ENCODE results near the gene ALK.

ALK gene

DNA sequence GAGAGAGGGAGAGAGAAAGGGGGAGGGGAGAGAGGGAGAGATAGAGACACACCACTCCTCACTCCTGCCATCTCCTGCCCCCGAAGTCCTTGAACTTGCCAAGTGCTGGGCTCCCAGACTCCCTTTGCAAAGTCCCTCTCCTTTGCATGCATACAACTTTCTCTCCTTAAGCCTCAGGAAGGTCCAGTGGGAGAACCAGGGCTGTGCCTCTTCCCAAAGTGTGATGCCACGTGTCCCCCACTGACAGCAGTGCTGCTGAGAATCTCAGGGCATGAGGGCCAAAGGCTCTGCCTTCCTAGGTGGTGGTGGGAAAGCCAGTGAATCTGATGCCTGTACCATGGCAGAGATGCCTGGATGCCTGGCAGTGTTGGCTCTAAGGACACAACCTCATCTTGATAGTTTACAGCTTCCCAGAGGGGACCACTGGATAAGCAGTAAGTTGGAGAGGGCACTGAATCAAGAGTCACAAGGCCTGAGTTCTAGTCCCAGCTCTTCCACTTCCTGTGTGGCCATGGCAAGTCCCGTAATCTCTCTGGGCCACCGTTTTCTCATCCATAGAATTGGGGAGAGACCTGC, 702.7 kb downstream of the ALK start:
- no peak for DNase-seq

DNA sequence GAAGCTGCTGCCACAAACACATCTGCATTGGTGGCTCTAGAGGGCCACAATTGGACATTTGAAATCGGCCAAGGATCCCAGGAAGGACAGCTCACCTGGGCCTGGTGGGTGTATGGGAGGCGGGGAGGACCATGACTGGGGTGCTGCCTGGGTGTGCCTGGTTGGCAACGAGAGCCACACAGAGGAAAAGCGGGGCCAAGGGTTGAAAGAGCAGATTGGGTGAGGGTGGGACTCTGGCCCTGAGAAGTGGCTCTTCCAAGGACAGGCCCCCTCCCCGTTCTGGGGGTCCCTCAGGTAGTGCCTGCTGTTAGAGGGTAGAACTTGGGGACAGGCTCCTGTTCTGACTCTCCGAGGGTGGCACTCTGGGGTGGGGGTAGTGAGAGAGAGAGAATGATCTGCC, 703.3 kb downstream of the ALK start:
- DNase-seq, result no peak

DNA sequence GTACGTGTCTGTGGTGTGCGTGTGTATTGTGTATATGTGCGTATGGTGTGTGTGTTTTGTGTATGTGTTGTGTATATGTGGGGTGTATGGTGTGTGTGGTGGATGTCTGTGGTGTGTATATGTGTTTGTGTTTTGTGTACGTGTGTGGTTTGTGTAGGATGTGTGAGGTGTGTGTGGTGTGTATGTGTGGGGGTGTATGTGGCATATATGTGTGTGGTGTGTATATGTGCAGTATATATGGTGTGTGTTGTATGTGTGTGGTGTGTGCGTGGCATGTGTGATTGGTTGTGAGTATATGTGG, 704.8 kb downstream of the ALK start:
- no peak for DNase-seq

DNA sequence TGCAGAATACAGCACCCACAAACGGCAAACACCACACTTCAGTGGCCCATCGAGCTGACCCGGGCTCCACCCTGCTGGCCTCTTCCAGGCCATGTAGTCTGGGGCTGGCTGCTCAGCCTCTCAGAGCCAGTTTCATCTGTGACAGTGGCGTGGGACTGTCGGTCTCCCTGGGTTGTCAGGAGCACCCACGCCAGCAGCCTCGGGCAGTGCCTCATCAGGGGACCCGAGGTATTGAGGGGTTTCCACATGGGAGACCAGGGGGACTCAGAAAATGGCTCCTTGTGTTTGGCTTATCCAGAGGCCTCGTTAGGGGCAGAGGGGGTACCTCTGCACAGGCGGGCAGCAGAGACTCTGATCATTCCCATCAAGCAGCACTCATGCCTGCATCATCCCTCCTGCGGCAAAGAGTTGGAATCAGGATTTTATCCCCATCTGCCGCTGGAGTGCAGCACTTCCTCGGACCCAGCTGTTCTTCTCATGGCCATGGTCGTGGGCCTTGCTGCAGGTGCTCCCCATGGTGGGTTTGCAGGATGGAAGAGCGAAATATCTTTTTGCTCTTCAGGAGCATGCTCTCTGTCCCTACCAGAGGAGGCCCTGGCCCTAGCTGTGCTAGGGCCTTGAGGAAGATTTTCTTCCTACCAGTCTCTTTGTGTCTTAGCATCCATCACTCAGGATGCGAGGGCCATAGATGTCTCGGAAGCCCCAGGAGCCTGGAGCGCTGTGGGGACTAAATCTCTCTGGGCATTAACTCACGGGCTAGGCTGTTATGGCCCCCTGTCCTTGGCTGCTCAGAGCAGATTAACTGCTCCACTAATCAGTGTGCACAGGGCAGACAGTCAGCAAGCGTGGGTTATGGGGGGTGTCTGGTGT, 705.4 kb downstream of the ALK start:
- DNase-seq, result no peak

DNA sequence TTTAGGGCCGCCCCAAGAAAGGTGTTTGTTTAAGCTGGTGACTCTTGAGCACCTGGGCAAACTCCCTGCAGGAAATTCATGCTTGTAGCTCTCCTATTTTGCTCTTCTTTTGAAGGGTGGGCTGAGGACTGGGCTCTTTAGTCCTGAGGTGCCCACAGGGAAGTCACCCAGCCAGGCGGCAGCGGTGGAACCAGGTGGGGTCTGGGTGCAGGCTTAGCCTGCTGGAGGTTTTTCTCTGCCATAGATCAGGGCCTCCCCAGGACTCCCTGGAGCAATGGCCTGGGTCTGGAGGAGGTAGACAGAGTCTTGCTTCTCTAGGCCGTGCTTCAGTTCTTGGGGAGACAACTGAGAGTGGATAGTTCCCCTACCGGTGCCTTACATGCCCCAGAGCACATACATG, 706.3 kb downstream of the ALK start:
- DNase-seq, result no peak

DNA sequence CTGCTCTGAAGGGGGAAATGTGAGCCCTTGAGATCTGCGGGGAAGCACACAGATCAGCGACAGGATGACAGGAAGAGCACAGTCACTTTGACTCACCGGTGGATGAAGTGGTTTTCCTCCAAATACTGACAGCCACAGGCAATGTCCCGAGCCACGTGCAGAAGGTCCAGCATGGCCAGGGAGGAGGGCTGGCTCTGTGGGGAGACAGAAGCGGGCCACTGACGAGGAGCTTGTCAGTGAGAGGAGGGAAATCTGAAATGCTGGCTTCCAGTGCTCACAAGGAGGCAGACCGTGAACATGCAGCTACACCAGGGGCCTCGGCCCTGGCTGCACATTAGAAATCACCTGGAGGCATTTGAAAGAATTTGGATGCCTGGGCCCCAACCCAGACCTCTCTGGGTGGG, 707.5 kb downstream of the ALK start:
- no peak for DNase-seq

DNA sequence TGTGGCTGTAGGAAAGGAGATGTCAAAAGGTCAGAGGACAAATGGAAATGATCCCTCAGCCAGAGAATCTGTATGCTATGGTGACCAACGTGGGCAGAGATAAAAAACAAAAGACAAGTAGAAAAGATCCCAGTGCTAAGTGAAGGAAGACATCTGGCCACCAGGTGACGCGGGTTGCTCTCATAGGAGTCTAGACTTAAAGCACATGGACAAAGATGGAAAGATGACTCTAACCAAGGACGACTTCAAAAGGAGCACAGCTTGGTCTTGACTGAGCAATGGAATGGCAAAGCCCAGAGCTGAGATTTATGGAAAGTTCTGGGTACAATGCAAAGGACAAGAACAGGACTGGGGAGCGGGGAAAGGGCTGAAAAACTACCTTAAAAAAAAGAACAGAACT, 709.4 kb downstream of the ALK start:
- DNase-seq, result no peak

DNA sequence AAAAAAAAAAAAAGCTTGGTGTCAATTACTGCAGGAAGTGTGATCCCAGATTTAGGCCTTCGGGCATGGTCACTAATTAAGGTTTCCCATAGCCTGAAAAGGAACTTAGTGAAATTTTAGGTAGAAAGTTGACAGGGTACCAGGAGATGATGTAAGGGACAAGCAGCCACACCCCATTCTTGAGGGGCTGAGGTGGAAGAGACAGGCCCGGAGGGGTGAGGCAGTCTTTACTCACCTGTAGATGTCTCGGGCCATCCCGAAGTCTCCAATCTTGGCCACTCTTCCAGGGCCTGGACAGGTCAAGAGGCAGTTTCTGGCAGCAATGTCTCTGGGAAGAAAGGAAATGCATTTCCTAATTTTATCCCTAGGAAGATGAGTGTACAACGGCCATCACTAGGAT, 711.8 kb downstream of the ALK start:
- DNase-seq, result no peak

DNA sequence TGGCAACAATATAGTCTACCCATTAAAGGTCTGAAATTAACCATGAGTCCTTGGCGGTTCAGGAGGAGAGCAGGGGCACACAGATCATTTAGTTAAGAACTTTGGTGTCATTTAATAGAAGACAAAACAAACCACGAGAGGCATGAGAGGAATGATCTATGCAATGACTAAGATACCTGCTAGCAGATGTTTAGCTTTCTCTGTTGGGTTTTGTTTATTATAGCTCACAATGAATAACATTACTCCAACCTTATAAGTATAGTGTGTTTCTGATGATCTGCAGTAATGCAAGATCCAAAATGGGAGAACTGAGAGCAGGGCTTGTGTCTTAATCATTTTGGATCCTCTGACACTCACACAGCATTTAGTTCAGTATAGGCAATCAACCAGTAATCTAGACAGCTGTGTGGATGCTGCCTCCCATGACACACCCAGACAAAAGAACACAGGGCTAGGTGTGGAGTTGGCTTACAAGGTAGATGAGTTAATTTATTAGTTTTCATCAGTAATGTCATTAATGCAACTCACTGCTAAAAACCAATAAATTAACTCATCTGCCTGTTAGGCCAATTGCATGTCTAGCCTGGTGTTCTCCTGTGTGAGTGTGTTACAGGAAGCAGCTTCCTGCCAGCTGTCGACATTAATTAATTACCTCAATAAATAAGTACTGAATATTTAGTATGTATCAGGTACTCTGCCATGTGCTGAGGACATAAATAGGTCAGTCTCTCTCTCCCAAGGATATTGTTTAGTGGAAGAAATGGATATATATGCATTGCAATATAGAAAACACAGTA, 713.8 kb downstream of the ALK start:
- DNase-seq, result no peak

DNA sequence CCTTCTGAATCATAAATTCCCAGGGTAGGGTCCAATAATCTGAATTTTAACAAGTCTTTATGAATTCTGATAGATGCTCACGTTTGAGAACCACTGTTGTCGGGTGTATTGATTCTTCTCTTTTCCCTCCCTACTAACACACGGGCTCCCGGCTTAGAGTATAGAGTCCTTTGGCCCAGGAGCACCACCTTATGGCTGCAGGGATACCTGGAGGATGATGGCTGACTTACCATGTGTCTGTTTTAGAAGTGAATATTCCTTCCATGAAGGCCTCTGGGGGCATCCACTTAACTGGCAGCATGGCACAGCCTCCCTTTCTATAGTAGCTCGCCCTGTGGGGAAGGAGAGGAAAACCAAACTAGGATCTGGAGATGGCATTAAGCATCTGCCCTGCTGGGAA, 714.4 kb downstream of the ALK start:
- DNase-seq, result no peak

DNA sequence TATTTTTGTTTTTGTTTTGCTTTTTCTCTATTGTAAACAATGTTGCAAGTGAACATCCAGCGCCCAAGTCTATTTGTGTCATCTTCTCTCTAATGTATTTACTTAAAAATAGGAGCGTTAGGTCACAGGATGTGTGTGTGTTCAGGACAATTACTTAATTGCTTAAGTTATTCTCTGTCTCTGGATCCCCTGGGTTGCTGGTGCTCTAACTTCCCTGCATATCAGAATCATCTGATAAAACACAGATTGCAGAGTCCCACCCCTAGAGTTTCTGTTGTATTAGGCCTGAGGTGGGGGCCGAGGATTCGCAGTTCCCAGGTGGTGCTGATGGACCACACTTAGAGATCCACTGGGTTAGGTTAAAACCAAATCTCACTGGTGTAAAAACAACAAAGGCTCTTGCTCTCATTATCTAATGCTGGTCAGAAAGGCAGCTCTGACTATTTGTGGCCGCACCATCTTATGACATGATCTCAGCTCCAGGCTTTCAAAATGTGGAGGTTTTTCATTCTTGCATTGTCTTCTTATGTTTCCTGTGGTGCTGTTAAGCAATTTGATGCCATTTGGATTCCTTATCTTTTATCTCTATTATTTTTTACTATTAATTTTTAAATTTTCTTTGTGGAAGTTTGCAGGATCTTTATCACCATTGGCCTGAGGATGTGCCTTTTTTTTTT, 718.4 kb downstream of the ALK start:
- no peak for DNase-seq

DNA sequence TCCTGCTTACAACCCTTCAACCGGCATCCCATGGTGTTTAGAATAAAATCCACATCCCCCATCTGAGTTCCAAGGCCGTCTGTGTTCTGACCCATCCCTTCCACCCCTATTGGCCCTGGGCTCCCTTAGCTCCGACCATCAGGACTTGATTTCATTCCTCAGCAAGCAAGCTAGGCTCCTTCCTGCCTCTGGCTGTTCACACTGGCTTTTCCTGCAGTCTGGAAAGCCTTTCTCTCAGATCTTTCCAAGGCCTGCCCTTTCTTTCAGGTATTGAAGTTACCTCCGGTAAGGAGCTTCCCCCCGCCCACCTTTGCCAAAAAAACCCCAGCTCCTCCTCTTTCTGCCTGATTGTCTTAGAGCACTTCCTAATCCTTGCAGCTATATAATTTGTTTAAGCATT, 719.4 kb downstream of the ALK start:
- no peak for DNase-seq

DNA sequence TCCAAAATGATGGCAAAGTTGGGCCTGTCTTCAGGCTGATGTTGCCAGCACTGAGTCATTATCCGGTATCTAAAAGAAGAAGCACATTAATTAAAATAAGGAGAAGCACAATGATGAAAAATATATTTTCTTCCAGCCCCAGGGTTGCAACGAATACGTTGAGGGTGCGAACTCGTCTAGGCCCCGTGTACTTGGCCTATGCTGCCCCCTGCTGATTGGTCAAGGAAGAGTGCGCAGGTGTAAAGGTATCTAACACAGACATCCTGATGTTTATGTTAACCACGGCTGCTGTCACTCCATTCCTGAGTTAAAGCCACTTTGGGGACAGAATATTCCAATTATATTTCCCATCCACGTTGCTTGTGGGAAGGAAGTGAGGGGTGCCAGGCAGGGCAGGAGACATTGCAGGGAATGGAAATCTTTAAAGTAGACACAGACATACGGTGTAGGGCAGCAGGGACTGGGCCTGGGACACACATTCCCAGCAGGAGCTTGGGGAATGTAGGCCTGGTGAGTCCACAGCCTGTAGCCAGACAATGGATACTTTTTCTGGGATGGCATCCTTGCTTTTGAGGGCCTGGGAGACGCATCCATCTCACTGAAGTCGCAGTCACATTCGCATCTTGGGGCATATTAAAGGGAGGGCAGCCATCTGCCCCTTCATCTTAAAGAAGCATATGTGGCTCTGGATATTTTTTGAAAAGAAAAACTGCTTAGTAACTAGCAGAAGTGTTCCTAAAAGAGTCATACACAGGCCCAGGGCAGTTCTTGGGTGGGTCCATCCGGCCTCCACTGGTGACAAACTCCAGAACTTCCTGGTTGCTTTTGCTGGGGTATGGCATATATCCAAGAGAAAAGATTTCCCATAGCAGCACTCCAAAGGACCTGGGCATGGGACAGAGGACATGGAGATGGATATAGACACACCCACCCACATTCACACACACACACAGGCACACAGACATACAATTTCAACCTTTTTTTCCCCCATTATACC, 724.3 kb downstream of the ALK start:
- peak; percentile 34 to 48 for DNase-seq

DNA sequence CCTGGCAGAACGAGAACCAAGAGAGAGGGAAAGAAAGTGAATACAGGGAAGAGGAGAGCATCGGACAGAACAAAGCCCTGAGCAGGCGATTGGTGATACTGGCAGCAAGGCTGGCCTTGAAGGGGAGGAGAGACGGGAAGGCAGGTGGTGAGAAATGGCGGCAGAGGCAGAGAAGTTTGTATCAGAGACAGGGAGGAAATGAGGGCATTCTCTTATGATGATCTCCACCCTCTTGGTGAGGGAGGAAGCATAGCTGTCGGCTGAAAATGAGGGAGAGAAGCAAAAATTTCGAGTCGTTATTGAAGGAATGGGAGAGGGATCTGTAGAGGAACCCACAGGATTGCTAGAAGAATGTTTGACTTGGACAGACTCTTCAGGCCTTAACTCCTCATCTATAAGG, 725.6 kb downstream of the ALK start:
- no peak for DNase-seq

DNA sequence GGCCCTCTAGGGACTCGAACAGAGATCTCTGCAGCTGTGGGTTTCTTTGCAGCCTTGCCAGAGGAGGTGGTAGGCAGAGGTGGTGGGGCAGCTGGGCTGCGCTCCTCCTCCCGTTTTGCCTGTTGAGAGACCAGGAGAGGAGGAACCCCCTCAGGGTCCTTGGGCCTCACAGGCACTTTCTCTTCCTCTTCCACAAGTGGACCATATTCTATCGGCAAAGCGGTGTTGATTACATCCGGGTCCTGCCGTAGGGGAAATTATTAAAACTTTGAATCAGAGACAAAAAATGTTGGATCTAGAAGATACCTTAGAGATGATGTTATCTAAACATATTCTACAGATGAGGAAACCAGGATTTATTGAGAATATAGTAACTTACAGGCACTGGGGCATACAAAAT, 727.7 kb downstream of the ALK start:
- DNase-seq, result no peak

DNA sequence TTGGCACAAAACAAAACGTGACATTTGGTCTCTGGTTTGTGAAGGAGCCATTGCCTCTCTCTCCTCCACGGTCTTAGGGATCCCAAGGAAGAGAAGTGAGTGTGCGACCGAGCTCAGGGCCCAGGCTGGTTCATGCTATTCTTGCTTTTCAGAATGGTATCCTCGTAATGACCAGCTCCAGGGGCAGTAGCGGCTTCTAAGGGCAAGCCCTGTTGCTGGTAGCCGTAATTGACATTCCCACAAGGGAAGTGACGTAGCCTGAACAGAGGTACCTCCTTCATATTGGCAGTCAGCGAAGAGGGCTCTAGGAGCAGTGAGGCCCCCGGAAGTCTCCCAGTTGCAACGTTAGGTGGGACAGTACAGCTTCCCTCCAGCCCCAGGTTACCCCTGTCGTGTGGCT, 728.3 kb downstream of the ALK start:
- no peak for DNase-seq

DNA sequence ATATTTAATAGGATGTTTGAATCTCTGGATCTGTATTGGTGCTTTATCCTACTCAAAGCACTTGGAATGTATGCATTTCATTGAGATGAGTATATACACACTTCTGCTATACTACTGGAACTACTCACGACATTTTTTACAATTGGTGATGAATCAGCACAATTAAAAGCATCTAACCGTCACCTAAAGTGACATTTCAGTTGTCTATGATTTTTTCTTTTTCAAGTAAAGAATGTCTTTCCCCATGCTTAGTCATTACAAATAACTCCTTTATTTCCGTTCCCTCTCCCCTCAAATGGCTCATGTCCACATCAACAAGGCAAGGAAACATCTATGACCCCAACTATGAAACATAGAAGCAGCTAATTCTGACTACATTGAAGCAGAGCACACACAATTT, 728.9 kb downstream of the ALK start:
- no peak for DNase-seq

DNA sequence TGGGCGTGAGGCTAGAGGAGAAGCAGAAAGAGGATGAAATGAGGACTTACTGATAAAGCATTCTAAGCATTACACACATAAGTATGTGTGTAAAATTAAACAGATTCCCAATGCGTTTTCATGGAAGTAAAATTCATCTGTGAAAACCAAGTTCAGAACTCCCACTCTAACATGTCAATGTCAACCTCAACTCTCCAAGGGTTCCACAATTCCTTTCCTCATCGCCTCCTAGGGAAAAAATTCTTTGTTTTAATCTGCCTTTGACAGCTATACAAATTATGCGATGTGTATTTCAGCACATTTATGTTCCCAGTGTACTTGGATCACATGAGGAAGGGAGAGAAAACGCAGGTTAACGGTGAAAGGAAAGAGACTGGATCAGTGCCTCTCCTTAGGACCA, 729.6 kb downstream of the ALK start:
- no peak for DNase-seq

DNA sequence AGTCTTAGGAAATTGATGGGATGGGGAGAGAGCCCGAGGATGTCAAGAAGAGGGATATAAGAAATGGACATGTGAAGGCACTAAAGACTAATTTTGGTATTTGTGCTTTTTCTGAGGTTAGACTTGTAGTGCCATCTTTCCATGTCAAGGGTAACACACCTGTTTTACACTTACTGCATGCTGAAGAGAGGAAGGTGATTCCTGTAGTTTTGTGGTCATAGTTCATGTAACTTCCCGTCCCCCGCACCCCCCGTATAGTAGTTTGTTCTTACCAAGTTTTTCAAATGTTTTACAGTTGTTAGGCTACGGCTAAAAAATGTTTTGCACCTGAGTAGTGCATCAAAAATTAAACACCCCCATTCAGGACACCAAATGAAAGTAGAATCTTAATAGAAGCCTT, 732.3 kb downstream of the ALK start:
- no peak for DNase-seq

DNA sequence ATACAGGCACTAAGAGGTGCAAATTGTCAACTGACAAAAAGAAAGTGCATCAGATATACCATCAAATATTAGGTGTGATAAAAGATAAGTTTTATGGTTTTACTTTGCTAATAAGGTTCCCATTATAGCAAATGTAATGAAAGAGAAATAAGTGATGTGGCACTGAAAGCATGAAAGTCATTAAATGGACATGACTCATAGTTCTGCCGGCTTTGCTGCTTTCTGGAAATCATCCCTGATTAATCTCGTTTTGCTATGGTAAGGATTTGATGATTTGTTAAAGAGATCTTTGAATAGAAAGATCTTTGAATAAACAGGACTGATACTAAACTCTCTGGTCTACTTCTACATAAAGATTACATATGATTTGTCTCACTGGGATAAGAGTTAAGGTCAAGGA, 733.5 kb downstream of the ALK start:
- no peak for DNase-seq

DNA sequence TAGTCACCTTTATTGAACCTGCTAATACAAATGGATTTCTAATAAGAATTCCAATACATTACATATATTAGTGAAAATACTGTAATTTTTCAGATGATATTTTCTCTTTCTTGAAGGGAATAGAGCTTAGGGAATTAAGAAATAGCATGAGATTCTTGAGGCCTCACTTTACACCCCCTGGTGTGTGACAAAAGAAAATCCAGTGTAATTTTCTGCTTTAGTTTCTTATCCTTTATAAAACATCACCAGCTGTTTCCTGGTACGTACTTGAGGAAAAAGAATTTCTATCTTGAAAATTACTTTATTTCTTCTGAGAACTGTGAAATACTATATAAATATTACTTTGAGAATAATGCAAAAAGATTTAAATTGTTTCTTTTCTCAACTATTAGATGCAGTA, 734.6 kb downstream of the ALK start:
- no peak for DNase-seq

DNA sequence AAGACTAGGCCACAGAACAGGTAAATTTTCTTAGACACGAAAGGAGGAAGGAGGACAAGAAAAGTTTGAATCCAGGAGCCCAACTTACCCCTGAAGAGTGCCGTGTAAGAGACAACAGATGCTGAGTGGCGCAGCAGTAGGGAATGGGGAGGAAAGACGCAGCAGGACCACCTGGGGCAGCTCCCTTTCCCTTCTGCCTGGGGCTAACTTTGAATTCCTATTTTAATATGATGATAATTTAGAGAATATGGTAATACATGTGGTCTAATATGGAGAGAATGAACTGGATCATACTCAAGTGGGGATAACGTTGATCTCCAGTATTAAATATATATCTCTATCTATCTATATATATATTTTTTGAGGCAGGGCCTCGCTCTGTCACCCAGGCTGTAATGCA, 736.9 kb downstream of the ALK start:
- DNase-seq, result no peak
